ENCODE results near the gene FGD3. TPM values are rescaled to one million over a fixed set of nuclear protein-coding genes. Genes with fewer than 3 reads are reported as not detected.
A peak's percentile ranks its signal among the peaks of the same experiment; 100 is the strongest.

The FGD3 gene
- total RNA-seq, 1 donor from 2014 or later = 0.58 TPM

- TF ChIP-seq CTCF (conservative IDR thresholded peaks at IDR 0.05; ENCODE audit: low read depth, low read length) = no peak
- no peak overlapping the region for H3K4me3 ChIP-seq (ENCODE audit: low read depth, low read length)
- DNase-seq (ENCODE audit: low read depth) = no peak
Measured at GRCh38 chr9:92938025-92938424, 9.3 kb upstream of the FGD3 start.

DNA sequence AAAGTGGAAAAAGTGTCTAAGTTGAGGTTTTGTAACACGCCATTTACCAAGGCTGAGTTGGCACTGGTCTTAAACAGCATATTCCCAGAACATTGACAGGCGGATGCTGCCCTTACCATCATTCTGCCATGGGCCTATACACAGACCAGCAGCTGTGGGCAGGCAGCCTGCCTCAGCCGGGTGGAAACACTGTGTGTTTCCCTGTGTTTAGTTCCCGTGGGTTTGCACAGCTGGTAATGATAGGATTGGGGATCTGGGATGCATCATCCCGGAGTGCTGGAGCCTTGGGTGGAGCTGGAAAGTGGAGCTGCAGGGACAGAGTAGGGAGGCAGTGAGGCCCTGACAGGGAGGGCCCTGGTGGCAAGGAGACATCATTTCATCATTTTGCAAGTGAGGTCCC is 5.5 kb upstream of the FGD3 start:
- H3K4me3 ChIP-seq (ENCODE audit: low read depth, low read length) = no peak overlapping the region
- no peak for TF ChIP-seq CTCF (conservative IDR thresholded peaks at IDR 0.05; ENCODE audit: low read depth, low read length)
- no peak for DNase-seq (ENCODE audit: low read depth)

DNA sequence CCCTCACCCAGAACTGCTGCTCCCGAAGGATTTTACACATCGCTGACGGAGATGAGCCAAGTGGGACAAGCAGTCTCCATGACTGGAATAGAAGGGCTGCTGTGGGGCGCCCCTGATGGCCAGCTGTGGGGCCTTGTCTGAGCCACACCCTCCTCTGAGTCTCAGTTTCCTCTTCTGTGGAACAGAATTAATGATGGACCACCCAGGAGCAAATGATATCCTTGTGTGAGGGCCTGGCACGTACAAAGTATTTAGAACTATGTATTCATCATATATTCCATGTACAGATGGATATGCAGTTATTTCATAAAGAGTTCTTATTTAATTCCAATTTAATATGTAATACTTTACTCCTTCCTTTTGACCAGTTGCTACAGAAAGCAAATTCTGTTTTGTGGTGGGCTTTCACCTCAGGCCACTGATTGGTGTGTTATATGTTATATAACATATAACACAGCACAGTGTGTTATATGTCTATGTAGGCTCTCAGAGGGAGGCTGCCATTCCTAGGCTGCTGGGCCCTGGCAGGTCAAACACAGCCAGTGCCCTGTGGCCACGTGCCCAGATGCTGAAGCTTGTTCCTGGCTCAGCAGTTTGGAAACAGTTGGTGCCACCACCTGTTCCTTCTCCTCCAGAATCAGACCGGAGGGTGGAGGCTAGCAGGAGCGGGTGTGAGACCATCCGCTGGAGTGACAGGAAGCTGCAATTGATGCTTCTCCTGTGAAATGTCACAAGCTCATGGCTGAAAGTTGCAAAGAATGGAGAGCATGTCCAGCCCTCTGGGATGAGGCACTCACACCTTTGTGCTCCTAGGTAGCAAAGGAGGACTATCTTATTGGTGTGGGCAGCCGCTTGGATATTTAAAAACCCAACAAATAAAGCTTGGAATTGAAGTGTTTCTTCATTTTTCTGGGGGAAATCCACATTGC is 4.4 kb upstream of the FGD3 start:
- DNase-seq (ENCODE audit: low read depth) = no peak
- no peak for TF ChIP-seq CTCF (conservative IDR thresholded peaks at IDR 0.05; ENCODE audit: low read depth, low read length)
- no peak overlapping the region for H3K4me3 ChIP-seq (ENCODE audit: low read depth, low read length)

- no peak overlapping the region for H3K4me3 ChIP-seq (ENCODE audit: low read depth, low read length)
- no peak for DNase-seq (ENCODE audit: low read depth)
- no peak for TF ChIP-seq CTCF (conservative IDR thresholded peaks at IDR 0.05; ENCODE audit: low read depth, low read length)
Measured at GRCh38 chr9:92944921-92945320, 2.4 kb upstream of the FGD3 start.

DNA sequence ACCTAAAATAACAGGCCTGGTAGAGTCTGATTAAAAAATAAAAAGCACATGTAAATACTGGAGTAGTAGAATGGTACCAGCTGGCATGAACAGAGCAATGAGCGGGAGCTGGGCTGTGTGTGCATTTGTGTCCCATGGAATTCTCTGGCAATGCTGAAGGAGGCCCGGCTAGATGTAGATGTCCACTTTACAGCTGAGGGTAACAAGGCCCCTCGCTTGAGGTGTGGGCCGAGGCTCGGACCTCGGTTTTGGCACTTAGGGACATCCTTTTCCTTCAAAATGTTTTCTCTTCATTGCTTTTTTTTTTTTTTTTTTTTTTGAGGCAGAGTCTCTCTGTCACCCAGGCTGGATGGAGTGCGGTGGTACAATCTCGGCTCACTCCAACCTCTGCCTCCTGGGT is 1.5 kb upstream of the FGD3 start:
- no peak for TF ChIP-seq CTCF (conservative IDR thresholded peaks at IDR 0.05; ENCODE audit: low read depth, low read length)
- no peak for DNase-seq (ENCODE audit: low read depth)
- H3K4me3 ChIP-seq (ENCODE audit: low read depth, low read length) = no peak overlapping the region

GRCh38 chr9:92948038-92948534 is 763 bp downstream of the FGD3 start:
- no peak for TF ChIP-seq CTCF (conservative IDR thresholded peaks at IDR 0.05; ENCODE audit: low read depth, low read length)
- DNase-seq (ENCODE audit: low read depth) = no peak
- H3K4me3 ChIP-seq (ENCODE audit: low read depth, low read length) = peak overlapping the region; percentile 61

DNA sequence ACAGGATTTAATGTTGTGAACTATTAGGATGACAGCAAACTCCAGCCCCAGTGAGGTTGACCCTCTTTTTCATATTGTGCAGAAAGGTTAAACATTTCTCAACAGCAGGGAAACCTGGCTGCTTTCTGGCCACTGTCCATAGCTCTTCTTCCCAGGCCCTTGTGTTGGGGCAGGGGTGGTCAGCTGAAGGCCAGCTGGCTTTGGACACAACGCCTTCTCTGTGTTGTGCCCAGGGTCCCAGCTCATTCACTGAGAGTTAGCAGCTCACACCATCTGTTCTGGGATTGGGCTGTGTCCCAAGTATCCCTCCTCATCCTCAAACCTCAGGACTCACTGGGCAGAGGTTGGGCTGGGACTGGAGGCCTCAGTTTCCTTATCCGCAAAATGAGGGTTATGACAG is 1.3 kb downstream of the FGD3 start:
- no peak overlapping the region for H3K4me3 ChIP-seq (ENCODE audit: low read depth, low read length)
- DNase-seq (ENCODE audit: low read depth) = no peak
- no peak for TF ChIP-seq CTCF (conservative IDR thresholded peaks at IDR 0.05; ENCODE audit: low read depth, low read length)

All from epithelial cell of proximal tubule (primary cell).